Keratinocyte (primary cell): Measurements from ENCODE around the gene TIMM8B. TPM values are rescaled to one million over a fixed set of nuclear protein-coding genes. Genes with fewer than 3 reads are reported as not detected.

ENCODE experiments used
- DNase-seq: peaks from one replicate; pipeline ENCODE4 v3.0.0-alpha.2; 2011; ENCODE audit warnings: low read depth, missing footprints, low spot score
- FAIRE-seq: peaks from 2 replicates; lab custom pipeline; 2011; peaks lifted over from hg19 to GRCh38; lab: Jason Lieb, UNC
- H2AFZ ChIP-seq: 2 replicates; pipeline ENCODE4 v1.6.0; 2012; ENCODE audit warnings: low read length, control low read depth, inconsistent platforms; ENCODE audit not compliant: control insufficient read depth
- H3K27ac ChIP-seq: 2 replicates; pipeline ENCODE4 v1.5.1; 2011; ENCODE audit warnings: low read length; ENCODE audit not compliant: control insufficient read depth, insufficient read depth
- H3K27me3 ChIP-seq: 3 replicates; pipeline ENCODE4 v1.6.0; 2011; ENCODE audit warnings: low read length; ENCODE audit not compliant: control insufficient read depth, insufficient read depth; ENCODE audit errors: extremely low read depth
- H3K36me3 ChIP-seq, 2 experiments: 2 replicates in 1 of 2; 3 replicates in 1 of 2; pipeline ENCODE4 v1.5.1; 2011; ENCODE audit warnings: low read length in 2 of 2, mild to moderate bottlenecking in 1 of 2; ENCODE audit not compliant: control insufficient read depth in 2 of 2, insufficient read depth in 2 of 2; ENCODE audit errors: extremely low read depth in 1 of 2
- H3K4me1 ChIP-seq: 3 replicates; pipeline ENCODE4 v1.5.1; 2011; ENCODE audit warnings: low read length; ENCODE audit not compliant: control insufficient read depth, insufficient read depth; ENCODE audit errors: extremely low read depth
- H3K4me2 ChIP-seq: 3 replicates; pipeline ENCODE4 v1.6.0; 2011; ENCODE audit warnings: low read depth, low read length; ENCODE audit not compliant: control insufficient read depth, insufficient read depth; ENCODE audit errors: extremely low read depth
- H3K4me3 ChIP-seq, 3 experiments: fragments of 200-600 bp in 1 of 3; sonication (generic) in 1 of 3; 2 replicates in 2 of 3; 3 replicates in 1 of 3; pipeline ENCODE4 v1.5.1; 2011 to 2016; ENCODE audit warnings: low read length in 3 of 3, mild to moderate bottlenecking in 3 of 3, control low read depth in 2 of 3, inconsistent platforms in 1 of 3, low read depth in 1 of 3, mixed read lengths in 1 of 3, mixed run types in 1 of 3, moderate library complexity in 1 of 3; ENCODE audit not compliant: control insufficient read depth in 2 of 3, insufficient read depth in 2 of 3; ENCODE audit errors: extremely low read depth in 1 of 3
- H3K79me2 ChIP-seq: 2 replicates; pipeline ENCODE4 v1.6.0; 2012; ENCODE audit warnings: low read length; ENCODE audit not compliant: control insufficient read depth, insufficient read depth
- H3K9ac ChIP-seq: 3 replicates; pipeline ENCODE4 v1.6.0; 2011; ENCODE audit warnings: low read length; ENCODE audit not compliant: control insufficient read depth, insufficient read depth; ENCODE audit errors: extremely low read depth
- H3K9me1 ChIP-seq: 3 replicates; pipeline ENCODE4 v1.6.0; 2011; ENCODE audit warnings: low read length; ENCODE audit not compliant: control insufficient read depth, insufficient read depth; ENCODE audit errors: extremely low read depth
- H3K9me3 ChIP-seq: 2 replicates; pipeline ENCODE4 v1.5.1; 2012; ENCODE audit warnings: low read depth, low read length; ENCODE audit not compliant: control insufficient read depth
- H4K20me1 ChIP-seq: 3 replicates; pipeline ENCODE4 v1.6.0; 2011; ENCODE audit warnings: low read length; ENCODE audit not compliant: control insufficient read depth, insufficient read depth; ENCODE audit errors: extremely low read depth
- CTCF ChIP-seq, 3 experiments: IDR thresholded peaks in 1 of 3; conservative IDR thresholded peaks in 1 of 3; optimal IDR thresholded peaks in 1 of 3; 2 replicates in 2 of 3; 3 replicates in 1 of 3; pipeline versions ENCODE3 to v1.5.1; 2011; ENCODE audit warnings: low read length in 3 of 3, mild to moderate bottlenecking in 3 of 3, moderate library complexity in 2 of 3, control low read depth in 1 of 3, inconsistent platforms in 1 of 3; ENCODE audit not compliant: insufficient read depth in 2 of 3; ENCODE audit errors: extremely low read depth in 1 of 3
- EZH2 ChIP-seq: IDR thresholded peaks from one replicate; pipeline ENCODE4 v1.6.1; 2012; ENCODE audit warnings: inconsistent platforms, mild to moderate bottlenecking, low read length, moderate library complexity
- dilution Hi-C: fragments of 300-500 bp; cut with MboI; formaldehyde crosslinking; loops from one replicate; pipeline ENCODE4 v1.7.0; 2020; ENCODE audit warnings: low sequenced_read_pairs; ENCODE audit not compliant: extremely low pct_ligation_motif_present
- polyA minus RNA-seq, 3 experiments: library from RNA; depleted of rRNA, polyadenylated mRNA; stranded (reverse); fragments of >200 nt; gene quantifications; 1 replicate in 1 of 3; 2 replicates in 1 of 3; 3 replicates in 1 of 3; pipeline ENCODE4 v1.2.3, GENCODE V29; 2011
- polyA plus RNA-seq, 5 experiments: library from polyadenylated mRNA; depleted of rRNA in 3 of 5; stranded (reverse) in 3 of 5; stranded (forward) in 1 of 5; unstranded in 1 of 5; fragments of >200 nt; gene quantifications; 1 replicate in 1 of 5; 2 replicates in 3 of 5; 3 replicates in 1 of 5; pipeline versions ENCODE4 v1.2.1 to v1.2.3, GENCODE V29; 2011 to 2012; ENCODE audit warnings: missing spikeins in 2 of 5, low read depth in 1 of 5, low replicate concordance in 1 of 5

The TIMM8B gene
- 91.7 to 151 TPM (median 126 TPM) in 3 replicates for polyA plus RNA-seq
- polyA plus RNA-seq (2011; ENCODE audit: low read depth): 34.7 TPM
- 102 and 111 TPM in 2 replicates for polyA plus RNA-seq (2011; cell fraction: cytosol; rRNA removed)
- 31.0 and 32.2 TPM in 2 replicates for polyA plus RNA-seq (2011; cell fraction: nucleus; rRNA removed)
- 56.7 and 97.6 TPM in 2 replicates for polyA plus RNA-seq (2012; ENCODE audit: low replicate concordance)
- polyA minus RNA-seq: 36.8 to 46.5 TPM (median 42.5 TPM) in 3 replicates
- polyA minus RNA-seq (2011; cell fraction: cytosol; rRNA and poly(A)+ RNA removed): 24.2 TPM
- 7.5 TPM in 2 replicates for polyA minus RNA-seq (2011; cell fraction: nucleus; rRNA and poly(A)+ RNA removed)

- Histone ChIP-seq H3K27me3 (no peaks in the 10 kb centered on the region), H3K9me1 (no peaks in the 10 kb centered on the region), H3K36me3 (peaks cover 15 to 43% of the 10 kb centered on the region in 2 experiments), H3K27ac (peak within 1 kb of the TSS; percentile 95), H3K9me3 (no peaks in the 10 kb centered on the region), H3K4me1 (peaks cover 14% of the 10 kb centered on the region), H3K79me2 (peaks cover 52% of the 10 kb centered on the region), H3K4me2 (peak within 1 kb of the TSS; percentile 91), H3K4me3 (peak within 1 kb of the TSS; percentile 68 to 100 (median 76)), H2AFZ (peak within 1 kb of the TSS; percentile 97), H4K20me1 (no peaks in the 10 kb centered on the region), H3K9ac (peak within 1 kb of the TSS; percentile 97)
- TF ChIP-seq EZH2 (no peak), CTCF (optimal IDR thresholded peaks at IDR 0.05 in 1 of 3, IDR thresholded peaks at IDR 0.05 in 1 of 3, conservative IDR thresholded peaks at IDR 0.05 in 1 of 3; ENCODE audit: extremely low read depth in 1 of 3, insufficient read depth in 2 of 3, low read length in 3 of 3) (peak; percentile 23 to 58 (median 28))
- DNase-seq (peak; percentile 75), FAIRE-seq (peak; percentile 49)
- dilution Hi-C loops: no loop called here
These were observed at the start of gene TIMM8B, which contains the start of gene SDHD for GRCh38 chr11:112086422-112087191. Gene TIMM8B (minus strand): TSS chr11:112086756. CDS start chr11:112086723, 33 bp downstream. Gene SDHD (plus strand): TSS chr11:112086873. CDS start chr11:112086908, 35 bp downstream.

- H3K9me1 ChIP-seq: no peaks in the 10 kb centered on the region
- H3K79me2 ChIP-seq: no peaks in the 10 kb centered on the region
- no peak overlapping the region for H3K4me2 ChIP-seq
- DNase-seq (no peak), FAIRE-seq (no peak)
- no peak overlapping the region for H3K9ac ChIP-seq
- no peaks in the 10 kb centered on the region for H3K27me3 ChIP-seq
- no peak overlapping the region for H3K27ac ChIP-seq
- H2AFZ ChIP-seq: no peak overlapping the region
- H3K9me3 ChIP-seq: no peaks in the 10 kb centered on the region
- H3K4me3 ChIP-seq: no peak overlapping the region
- H3K4me1 ChIP-seq: peaks cover 17% of the 10 kb centered on the region
- H3K36me3 ChIP-seq: no peaks in the 10 kb centered on the region
- dilution Hi-C loops: no loop called here
- TF ChIP-seq CTCF (optimal IDR thresholded peaks at IDR 0.05 in 1 of 3, IDR thresholded peaks at IDR 0.05 in 1 of 3, conservative IDR thresholded peaks at IDR 0.05 in 1 of 3; ENCODE audit: extremely low read depth in 1 of 3, insufficient read depth in 2 of 3, low read length in 3 of 3) (no peak), EZH2 (no peak)
- H4K20me1 ChIP-seq: no peaks in the 10 kb centered on the region
These were observed 47.9 kb upstream of the TIMM8B start for GRCh38 chr11:112134473-112134872.
